NT2/D1 (cell line): ENCODE data around the gene IL18R1.

Experiments
- DNase-seq: peaks from one replicate; pipeline ENCODE4 v3.0.0-alpha.2; 2011; ENCODE audit warnings: low read depth, low spot score
- H3K27me3 ChIP-seq: 2 replicates; pipeline ENCODE4 v1.6.0; 2011; ENCODE audit warnings: mild to moderate bottlenecking; ENCODE audit not compliant: insufficient read length, insufficient read depth
- H3K36me3 ChIP-seq: 2 replicates; pipeline ENCODE4 v1.6.1; 2011; ENCODE audit warnings: mild to moderate bottlenecking, low read length, mixed read lengths; ENCODE audit not compliant: insufficient read depth, insufficient read length
- H3K4me1 ChIP-seq: 2 replicates; pipeline ENCODE4 v1.5.1; 2011; ENCODE audit not compliant: insufficient read depth, insufficient read length
- H3K4me3 ChIP-seq: 2 replicates; pipeline ENCODE4 v1.5.1; 2011; ENCODE audit warnings: low read depth; ENCODE audit not compliant: insufficient read length
- H3K9ac ChIP-seq: 2 replicates; pipeline ENCODE4 v1.6.0; 2011; ENCODE audit warnings: low read depth; ENCODE audit not compliant: insufficient read length
- H3K9me3 ChIP-seq: 2 replicates; pipeline ENCODE4 v1.5.1; 2011; ENCODE audit warnings: mild to moderate bottlenecking, low read length; ENCODE audit not compliant: insufficient read depth
- SUZ12 ChIP-seq: IDR thresholded peaks from 2 replicates; pipeline ENCODE4 v1.6.1; 2011; ENCODE audit not compliant: insufficient read length, insufficient read depth; ENCODE audit errors: extremely low read depth
- YY1 ChIP-seq: IDR thresholded peaks from 2 replicates; pipeline ENCODE4 v1.6.1; 2011; ENCODE audit not compliant: insufficient read length, insufficient read depth
- ZNF274 ChIP-seq: IDR thresholded peaks from 2 replicates; pipeline ENCODE4 v1.6.1; 2011; ENCODE audit warnings: mild to moderate bottlenecking, low read depth, low read length

IL18R1 gene

DNA sequence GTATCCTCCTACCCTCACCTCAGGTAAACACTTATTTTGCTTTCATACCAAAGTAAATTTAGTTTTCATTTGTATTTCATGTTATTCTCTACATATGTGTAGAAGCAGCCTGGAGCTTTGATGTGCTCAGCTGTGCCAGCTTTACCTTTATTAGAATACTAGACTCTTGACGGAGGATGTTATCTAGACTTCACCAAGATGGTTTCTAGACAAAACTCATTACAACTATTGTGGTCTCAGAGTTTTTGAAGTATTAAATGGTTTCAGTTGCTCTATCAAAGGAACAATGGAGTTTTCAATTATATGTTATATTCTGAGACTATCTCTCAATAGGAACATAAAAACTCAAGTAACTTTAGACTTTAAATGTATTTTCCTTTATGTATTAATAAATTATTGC is 62.4 kb downstream of the IL18R1 start:
- Histone ChIP-seq H3K4me1 (no peaks in the 10 kb centered on the region), H3K9me3 (peaks cover 4% of the 10 kb centered on the region; the same call in 1 of the 2 replicates), H3K36me3 (no peaks in the 10 kb centered on the region), H3K4me3 (no peak overlapping the region), H3K27me3 (no peaks in the 10 kb centered on the region), H3K9ac (no peak overlapping the region)
- DNase-seq = no peak
- no peak for TF ChIP-seq SUZ12
- no peak for TF ChIP-seq ZNF274
- TF ChIP-seq YY1 = no peak

DNA sequence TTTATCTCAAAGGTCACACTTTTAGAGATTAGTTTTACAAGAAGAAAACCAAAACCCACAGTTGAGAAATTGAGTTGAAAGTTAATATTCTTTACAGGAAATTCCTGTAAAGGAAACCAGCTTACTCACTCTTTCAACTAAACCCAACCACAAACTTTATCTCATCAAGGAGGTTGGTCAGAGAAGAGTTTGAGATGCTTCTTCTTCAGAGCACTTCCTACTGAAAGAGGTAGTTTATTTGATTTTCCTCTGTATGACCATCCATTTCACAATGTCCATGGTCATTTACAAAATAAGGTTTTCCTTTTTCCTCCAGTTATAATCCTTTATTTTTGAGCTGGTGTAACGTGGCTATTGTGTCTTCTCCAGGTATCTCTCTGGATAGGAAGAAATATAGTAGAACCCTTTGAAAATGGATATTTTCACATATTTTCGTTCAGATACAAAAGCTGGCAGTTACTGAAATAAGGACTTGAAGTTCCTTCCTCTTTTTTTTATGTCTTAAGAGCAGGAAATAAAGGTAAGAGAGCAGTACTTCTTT is 62.9 kb downstream of the IL18R1 start:
- Histone ChIP-seq H3K9me3 (no peaks in the 10 kb centered on the region; the same call in 1 of the 2 replicates), H3K9ac (no peak overlapping the region), H3K27me3 (no peaks in the 10 kb centered on the region), H3K4me3 (no peak overlapping the region), H3K36me3 (no peaks in the 10 kb centered on the region), H3K4me1 (no peaks in the 10 kb centered on the region)
- no peak for DNase-seq
- no peak for TF ChIP-seq SUZ12
- no peak for TF ChIP-seq ZNF274
- TF ChIP-seq YY1 = no peak

GRCh38 chr2:102420290-102420689 is 64.7 kb downstream of the IL18R1 start:
- Histone ChIP-seq H3K27me3 (no peaks in the 10 kb centered on the region), H3K4me1 (no peaks in the 10 kb centered on the region), H3K9me3 (no peaks in the 10 kb centered on the region; the same call in 1 of the 2 replicates), H3K36me3 (no peaks in the 10 kb centered on the region), H3K9ac (no peak overlapping the region), H3K4me3 (no peak overlapping the region)
- TF ChIP-seq YY1 (no peak), ZNF274 (no peak), SUZ12 (no peak)
- DNase-seq = no peak

GRCh38 chr2:102421890-102422759 is 66.5 kb downstream of the IL18R1 start:
- Histone ChIP-seq H3K4me1 (no peaks in the 10 kb centered on the region), H3K4me3 (no peak overlapping the region), H3K9ac (no peak overlapping the region), H3K27me3 (no peaks in the 10 kb centered on the region), H3K36me3 (no peaks in the 10 kb centered on the region), H3K9me3 (no peaks in the 10 kb centered on the region)
- DNase-seq = no peak
- TF ChIP-seq ZNF274 (no peak), SUZ12 (no peak), YY1 (no peak)

- TF ChIP-seq ZNF274 (no peak), SUZ12 (no peak), YY1 (no peak)
- DNase-seq = no peak
- H3K4me3 ChIP-seq = no peak within 1 kb of the TSS
- H3K9me3 ChIP-seq = no peaks in the 10 kb centered on the region
- no peak within 1 kb of the TSS for H3K9ac ChIP-seq
- no peaks in the 10 kb centered on the region for H3K36me3 ChIP-seq
- H3K4me1 ChIP-seq = no peaks in the 10 kb centered on the region
- H3K27me3 ChIP-seq = no peaks in the 10 kb centered on the region
These were observed 67.3 kb downstream of the IL18R1 start, which contains the start of gene IL18RAP for GRCh38 chr2:102422910-102423309. TSS of gene IL18RAP (plus strand) at chr2:102423160. CDS start at chr2:102423278, 118 bp downstream.

DNA sequence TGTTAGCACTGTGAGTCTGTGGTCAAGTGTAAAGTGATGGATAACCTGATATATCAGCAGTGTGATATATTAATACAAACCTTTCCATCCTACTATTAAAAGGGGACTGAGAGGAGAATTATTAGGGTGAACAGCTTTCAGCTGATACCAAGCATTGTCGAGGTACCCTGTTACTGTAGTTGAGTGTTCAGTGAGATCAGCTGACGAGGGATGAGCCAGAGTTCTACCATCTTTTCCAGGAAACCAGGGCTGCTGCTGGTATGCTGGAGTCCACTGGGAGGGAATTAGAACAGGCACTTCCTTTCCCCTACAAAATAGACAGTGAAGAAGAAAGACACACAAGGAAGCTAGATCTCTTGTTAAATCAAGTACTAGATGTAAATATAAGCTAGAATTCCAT is 67.8 kb downstream of the IL18R1 start:
- no peak for TF ChIP-seq ZNF274
- no peak for TF ChIP-seq SUZ12
- no peak for TF ChIP-seq YY1
- no peaks in the 10 kb centered on the region for H3K9me3 ChIP-seq
- H3K27me3 ChIP-seq = no peaks in the 10 kb centered on the region
- H3K4me3 ChIP-seq = no peak overlapping the region
- H3K4me1 ChIP-seq = no peaks in the 10 kb centered on the region
- DNase-seq = no peak
- no peak overlapping the region for H3K9ac ChIP-seq
- H3K36me3 ChIP-seq = no peaks in the 10 kb centered on the region

DNA sequence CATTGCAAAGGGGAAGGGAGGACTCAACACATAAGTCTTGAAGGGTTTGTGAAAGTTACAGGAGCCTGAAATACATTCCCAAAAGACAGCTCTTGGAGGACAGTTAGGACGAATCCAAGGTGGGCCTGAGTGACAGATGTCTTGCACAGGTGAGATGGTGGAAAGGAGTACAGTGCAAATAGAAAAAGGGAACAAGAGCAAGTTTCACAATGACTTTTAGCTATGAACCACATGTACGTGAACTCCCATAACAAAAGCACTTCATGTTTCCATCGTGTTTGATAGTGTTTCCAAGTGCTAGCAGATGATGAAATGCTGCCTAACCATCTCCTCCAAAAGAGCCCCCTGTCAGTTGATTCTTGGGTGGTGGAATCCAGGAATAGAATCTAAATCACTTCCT is 69.2 kb downstream of the IL18R1 start:
- H3K27me3 ChIP-seq = no peaks in the 10 kb centered on the region
- DNase-seq = no peak
- H3K36me3 ChIP-seq = no peaks in the 10 kb centered on the region
- no peak overlapping the region for H3K9ac ChIP-seq
- no peaks in the 10 kb centered on the region for H3K9me3 ChIP-seq
- no peaks in the 10 kb centered on the region for H3K4me1 ChIP-seq
- TF ChIP-seq ZNF274 = no peak
- TF ChIP-seq YY1 = no peak
- no peak for TF ChIP-seq SUZ12
- no peak overlapping the region for H3K4me3 ChIP-seq

- H3K9ac ChIP-seq = no peak overlapping the region
- no peaks in the 10 kb centered on the region for H3K4me1 ChIP-seq
- H3K36me3 ChIP-seq = no peaks in the 10 kb centered on the region
- DNase-seq = no peak
- H3K9me3 ChIP-seq = no peaks in the 10 kb centered on the region
- no peak overlapping the region for H3K4me3 ChIP-seq
- no peaks in the 10 kb centered on the region for H3K27me3 ChIP-seq
- TF ChIP-seq YY1 (no peak), ZNF274 (no peak), SUZ12 (no peak)
These were observed 70.0 kb downstream of the IL18R1 start for GRCh38 chr2:102425441-102426132.
